Epithelial cell of prostate (primary cell): ENCODE results near the gene MAPK8.
"Not testable (repeated sequence)": the region's sequence is repeated elsewhere in the genome, so short reads cannot be mapped to it uniquely, and the experiment has no call there.

Experiments used
- DNase-seq: peaks from one replicate; pipeline ENCODE4 v3.0.0-alpha.2; 2011; ENCODE audit warnings: low read depth, low spot score
- H3K27ac ChIP-seq: fragments of 450-650 bp; 2 replicates; pipeline ENCODE4 v1.5.1; 2017; ENCODE audit warnings: mild to moderate bottlenecking

Gene MAPK8

GRCh38 chr10:48332166-48332870, 25.8 kb downstream of the MAPK8 start:
- H3K27ac ChIP-seq: no peak overlapping the region
- DNase-seq: peak; percentile 22

DNA sequence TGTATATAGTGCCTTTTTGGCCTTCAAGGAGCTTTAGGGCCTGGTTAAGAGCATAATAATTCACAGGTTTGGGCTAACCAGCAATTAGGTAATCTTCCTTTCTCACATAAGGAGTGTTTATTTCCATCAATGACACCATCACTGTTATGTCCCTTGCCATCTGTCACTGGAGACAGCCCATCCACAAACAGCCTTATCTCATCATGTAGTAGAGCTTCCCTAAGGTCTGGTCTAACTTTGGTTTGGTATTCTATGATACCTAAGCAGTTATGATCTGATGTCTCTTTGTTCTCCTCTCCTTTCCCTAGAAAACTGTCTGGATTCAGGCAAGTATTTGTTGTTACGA, 26.4 kb downstream of the MAPK8 start:
- DNase-seq: no peak
- no peak overlapping the region for H3K27ac ChIP-seq

DNA sequence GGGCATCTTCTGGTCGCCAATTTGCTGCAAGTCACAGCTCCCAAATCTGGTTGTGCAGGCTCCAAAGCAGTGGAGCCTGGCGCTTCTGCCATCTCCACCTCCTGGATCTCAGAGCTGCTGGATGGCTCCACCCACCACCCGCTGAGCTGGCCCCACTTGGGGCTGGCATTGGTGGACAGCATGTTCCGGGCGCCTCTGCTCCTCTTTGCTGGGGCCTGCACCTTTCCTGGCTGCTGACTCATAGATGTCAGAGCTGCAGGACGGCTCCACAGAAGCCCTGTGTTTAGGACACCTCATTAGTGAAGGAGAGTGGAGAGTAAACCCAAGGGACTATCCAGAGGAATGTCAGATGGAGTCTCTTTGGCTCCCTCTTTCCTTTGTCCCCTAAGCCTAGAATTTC, 27.4 kb downstream of the MAPK8 start:
- DNase-seq: no peak
- H3K27ac ChIP-seq: no peak overlapping the region

- DNase-seq: no peak
- no peak overlapping the region for H3K27ac ChIP-seq
Observed at GRCh38 chr10:48335788-48336187, 29.3 kb downstream of the MAPK8 start.

- no peak for DNase-seq
- no peak overlapping the region for H3K27ac ChIP-seq
Observed at GRCh38 chr10:48336978-48337599, 30.6 kb downstream of the MAPK8 start.

GRCh38 chr10:48340734-48341133, 34.3 kb downstream of the MAPK8 start:
- no peak overlapping the region for H3K27ac ChIP-seq

GRCh38 chr10:48343106-48343505, 36.6 kb downstream of the MAPK8 start:
- H3K27ac ChIP-seq: no peak overlapping the region
- DNase-seq: no peak

More at GRCh38 chr10:48340734-48341133, 34.3 kb downstream of the MAPK8 start:
- no peak for DNase-seq

DNA sequence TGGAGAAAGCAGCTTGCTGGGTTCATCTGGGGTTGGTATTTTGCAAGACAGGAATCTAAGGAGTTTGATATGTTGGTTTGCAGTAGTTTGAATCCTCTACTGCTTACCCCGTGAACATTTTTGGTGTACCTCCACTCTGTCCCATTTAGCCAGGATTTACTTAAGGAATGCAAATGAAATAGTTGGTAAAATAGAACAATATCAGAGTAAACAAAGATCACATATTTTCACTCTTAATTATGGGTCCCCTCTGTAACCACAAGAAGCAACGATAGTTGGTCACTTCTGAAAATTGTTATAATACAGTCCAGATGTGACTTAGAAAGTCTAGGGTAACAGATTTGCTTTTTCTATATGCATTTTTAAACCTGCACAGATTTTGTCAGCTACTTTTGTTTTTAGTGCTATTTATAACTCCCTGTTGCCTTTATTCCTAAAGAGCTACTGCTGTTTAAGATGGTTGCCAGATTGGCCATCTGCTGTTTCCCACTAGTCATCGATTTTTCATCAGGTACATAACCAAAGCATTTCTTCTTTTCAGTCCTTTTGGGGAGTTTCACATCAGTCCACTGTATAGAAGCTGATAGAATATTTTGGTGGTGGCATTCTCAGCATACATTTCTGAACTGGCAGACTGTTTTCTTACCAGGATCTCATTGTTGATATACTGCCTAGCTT, 37.6 kb downstream of the MAPK8 start:
- no peak for DNase-seq
- H3K27ac ChIP-seq: no peak overlapping the region

DNA sequence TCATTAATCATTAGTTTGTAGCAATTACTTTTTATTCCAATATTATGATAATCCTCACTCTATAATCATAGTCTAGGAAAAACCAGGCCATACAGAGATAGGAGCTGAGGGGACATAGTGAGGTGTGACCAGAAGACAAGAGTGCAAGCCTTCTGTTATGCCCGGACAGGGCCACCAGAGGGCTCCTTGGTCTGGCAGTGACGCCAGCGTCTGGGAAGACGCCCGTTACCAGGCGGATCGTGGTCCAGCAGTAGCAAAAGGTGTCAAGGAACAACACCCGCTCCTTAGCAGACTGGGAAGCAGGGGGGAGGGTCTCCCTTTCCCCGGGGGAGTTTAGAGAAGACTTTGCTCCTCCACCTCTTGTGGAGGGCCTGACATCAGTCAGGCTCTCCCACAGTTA, 39.8 kb downstream of the MAPK8 start:
- DNase-seq: not testable (repeated sequence)

DNA sequence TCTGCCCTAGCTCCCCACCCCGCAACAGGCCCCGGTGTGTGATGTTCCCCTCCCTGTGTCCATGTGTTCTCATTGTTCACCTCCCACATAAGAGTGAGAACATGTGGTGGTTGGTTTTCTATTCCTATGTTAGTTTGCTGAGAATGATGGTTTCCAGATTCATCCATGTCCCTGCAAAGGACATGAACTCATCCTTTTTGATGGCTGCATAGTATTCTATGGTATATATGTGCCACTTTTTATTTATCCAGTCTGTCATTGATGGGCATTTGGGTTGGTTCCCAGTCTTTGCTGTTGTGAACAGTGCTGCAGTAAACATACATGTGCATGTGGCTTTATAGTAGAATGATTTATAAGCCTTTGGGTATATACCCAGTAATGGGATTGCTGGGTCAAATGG, 41.1 kb downstream of the MAPK8 start:
- DNase-seq, H3K27ac ChIP-seq: not testable (repeated sequence)

More for the DNA sequence above, 39.8 kb downstream of the MAPK8 start:
- H3K27ac ChIP-seq: not testable (repeated sequence)

DNA sequence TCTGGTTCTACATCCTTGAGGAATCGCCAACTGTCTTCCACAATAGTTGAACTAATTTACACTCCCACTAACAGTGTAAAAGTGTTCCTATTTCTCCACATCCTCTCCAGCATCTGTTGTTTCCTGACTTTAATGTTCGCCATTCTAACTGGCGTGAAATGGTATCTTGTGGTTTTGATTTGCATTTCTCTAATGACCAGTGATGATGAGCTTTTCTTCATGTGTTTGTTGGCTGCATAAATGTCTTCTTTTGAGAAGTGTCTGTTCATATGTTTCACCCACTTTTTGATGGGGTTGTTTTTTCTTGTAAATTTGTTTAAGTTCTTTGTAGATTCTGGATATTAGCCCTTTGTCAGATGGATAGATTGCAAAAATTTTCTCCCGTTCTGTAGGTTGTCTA, 41.5 kb downstream of the MAPK8 start:
- not testable (repeated sequence) for H3K27ac ChIP-seq, DNase-seq

GRCh38 chr10:48353246-48353645, 46.8 kb downstream of the MAPK8 start:
- no peak for DNase-seq
- H3K27ac ChIP-seq: no peak overlapping the region

DNA sequence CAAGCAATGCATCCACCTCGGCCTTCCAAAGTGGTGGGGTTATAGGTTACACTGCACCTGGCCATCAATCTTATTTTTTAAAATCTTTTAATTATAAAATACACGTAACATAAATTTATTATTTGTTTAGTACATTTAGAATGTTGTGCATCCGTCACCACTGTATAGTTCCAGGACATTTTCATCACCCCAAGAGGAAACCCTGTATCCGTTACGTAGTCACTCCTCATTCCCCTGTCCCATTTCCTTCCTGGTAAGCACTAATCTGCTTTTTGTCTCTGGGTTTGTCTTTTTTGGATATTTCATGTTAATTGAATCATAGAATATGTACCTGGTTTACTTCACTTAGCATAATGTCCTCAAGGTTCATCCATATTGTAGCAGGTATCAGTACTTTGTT, 51.2 kb downstream of the MAPK8 start:
- no peak overlapping the region for H3K27ac ChIP-seq
- no peak for DNase-seq

GRCh38 chr10:48358162-48358561, 51.7 kb downstream of the MAPK8 start:
- no peak for DNase-seq
- H3K27ac ChIP-seq: no peak overlapping the region

DNA sequence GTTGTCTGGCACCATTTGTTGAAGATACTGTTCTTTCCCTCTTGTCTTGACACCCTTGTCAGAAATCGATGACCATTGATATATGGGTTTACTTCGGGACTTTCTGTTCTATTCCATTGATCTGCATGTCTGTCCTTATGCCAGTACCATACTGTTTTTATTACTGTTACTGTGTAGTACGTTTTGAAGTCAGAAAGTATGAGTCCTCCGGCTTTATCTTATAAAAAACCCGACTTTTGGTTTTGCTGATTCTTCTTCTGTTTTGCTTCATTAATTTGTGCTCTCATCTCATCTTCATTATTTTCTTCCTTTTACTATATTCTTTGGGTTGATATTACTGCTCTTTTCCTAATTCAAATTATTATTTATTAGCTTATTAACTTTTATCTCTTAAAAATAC, 52.4 kb downstream of the MAPK8 start:
- H3K27ac ChIP-seq: no peak overlapping the region
- no peak for DNase-seq

DNA sequence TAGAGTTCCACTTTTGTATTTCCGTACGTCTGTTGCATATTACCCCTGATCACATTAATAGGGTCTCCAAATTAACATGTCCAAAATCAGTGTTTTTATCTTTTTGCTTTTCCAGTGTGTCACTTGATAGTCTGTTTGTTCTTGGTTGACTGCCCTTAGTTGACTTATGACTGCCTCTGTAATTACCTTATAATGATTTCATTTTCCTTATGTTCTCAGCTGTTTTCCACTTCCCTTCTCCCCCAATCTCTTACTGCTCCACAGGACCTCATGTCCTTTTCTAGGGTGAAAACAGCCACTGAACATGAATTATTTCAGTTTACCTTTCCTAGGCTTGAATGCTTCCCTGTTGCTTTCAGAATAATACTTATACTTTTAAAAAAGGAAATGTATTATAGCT, 54.7 kb downstream of the MAPK8 start:
- no peak overlapping the region for H3K27ac ChIP-seq
- no peak for DNase-seq

- no peak for DNase-seq
- H3K27ac ChIP-seq: peak overlapping the region; percentile 65
Observed at GRCh38 chr10:48363617-48364355, 57.3 kb downstream of the MAPK8 start.

DNA sequence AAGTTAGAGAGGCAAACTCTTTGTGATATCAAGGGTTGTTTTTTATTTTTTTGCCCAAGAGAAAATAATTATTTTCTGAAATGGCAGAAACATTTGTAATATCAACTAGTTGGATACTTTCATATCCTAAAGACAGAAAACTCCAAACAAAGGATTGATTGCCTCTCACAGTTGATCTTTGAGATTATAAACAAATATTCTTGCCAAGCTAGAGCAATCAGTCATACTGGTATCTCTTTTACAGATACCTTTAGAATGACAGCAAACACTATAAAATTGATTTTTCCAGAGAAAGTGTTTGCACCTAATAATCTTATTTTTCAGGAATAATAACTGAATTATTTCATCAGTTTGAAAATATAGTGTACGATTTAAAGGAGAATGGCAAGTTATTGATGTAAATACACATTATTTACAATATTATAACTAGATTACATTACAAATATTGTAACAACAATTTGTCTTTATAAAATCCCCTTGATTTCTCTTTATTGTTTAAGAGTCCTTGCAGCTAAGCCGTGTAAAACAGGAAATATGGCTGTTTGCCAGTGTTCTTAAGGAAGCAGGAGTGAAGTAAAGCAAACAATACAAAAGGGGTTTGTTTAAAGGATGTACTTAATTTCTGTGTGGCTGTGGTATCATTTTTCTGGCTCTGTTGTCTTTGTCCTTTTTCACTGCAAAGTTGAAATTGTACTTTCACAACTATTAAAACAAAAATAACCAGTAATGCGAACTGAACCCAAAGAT, 58.4 kb downstream of the MAPK8 start:
- H3K27ac ChIP-seq: peak overlapping the region; percentile 65
- no peak for DNase-seq

DNA sequence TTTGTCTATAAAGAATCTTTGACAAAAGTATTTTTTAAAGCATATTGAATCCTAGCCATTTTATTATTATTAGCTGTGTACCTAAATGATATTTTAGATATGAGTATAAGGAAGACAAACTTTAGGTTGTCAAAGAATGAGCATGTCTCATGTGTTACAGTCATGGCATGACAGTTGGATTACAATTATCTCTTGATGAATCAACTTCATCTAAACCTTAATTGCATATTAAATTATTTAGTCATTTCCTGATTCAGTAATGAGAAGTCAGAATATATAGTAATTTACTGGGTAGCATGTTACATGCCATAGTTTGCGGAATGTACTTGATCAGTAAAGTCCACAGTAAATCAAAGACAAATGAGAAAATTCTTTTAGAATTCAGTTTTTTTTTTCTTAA, 59.2 kb downstream of the MAPK8 start:
- no peak for DNase-seq
- H3K27ac ChIP-seq: peak overlapping the region; percentile 65

DNA sequence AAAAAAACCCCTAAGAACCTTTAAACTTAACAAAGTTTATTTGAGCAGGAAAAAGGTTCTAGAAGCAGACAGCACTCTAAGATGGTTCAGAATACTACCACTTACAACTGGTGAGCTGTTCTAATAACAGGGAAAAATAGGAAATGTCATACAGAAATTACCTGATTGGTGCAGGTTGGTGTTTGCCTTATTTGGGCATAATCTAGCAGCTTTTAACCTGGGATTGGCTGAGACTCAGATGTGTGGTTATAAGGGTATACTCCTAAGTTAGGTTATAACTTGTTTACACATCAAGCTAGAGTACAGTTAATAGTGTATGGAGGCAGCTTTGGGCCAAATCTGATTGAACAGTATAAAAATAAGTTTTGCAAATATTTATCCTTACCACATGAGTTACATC, 59.8 kb downstream of the MAPK8 start:
- DNase-seq: no peak

More for the DNA sequence above, 59.8 kb downstream of the MAPK8 start:
- peak overlapping the region; percentile 65 for H3K27ac ChIP-seq
